Activated CD4-positive, alpha-beta memory T cell treated with anti-CD3 and anti-CD28 coated beads for 36 hours (primary cell): Measurements from ENCODE around the gene NAA60. TPM values are rescaled to one million over a fixed set of nuclear protein-coding genes. Genes with fewer than 3 reads are reported as not detected.
A peak's percentile ranks its signal among the peaks of the same experiment; 100 is the strongest.

Experiments used
- CTCF ChIA-PET: fragments of 350-600 bp; sonication (Branson Sonifier 250); formaldehyde crosslinking; loops from one replicate; lab custom pipeline; 2021; ENCODE audit warnings: antibody characterized with exemption, inconsistent platforms; lab: Charles Lee
- POLR2A ChIA-PET: fragments of 350-600 bp; sonication (Branson Sonifier 250); formaldehyde crosslinking; loops from one replicate; lab custom pipeline; 2021; ENCODE audit warnings: antibody characterized with exemption; lab: Charles Lee
- DNase-seq: peaks from one replicate; pipeline ENCODE4 v3.0.0-alpha.2; 2020
- H3K27ac Mint-ChIP-seq: one replicate; pipeline ENCODE4 v1.8.0; 2021; ENCODE audit warnings: mixed read lengths
- H3K27me3 Mint-ChIP-seq: one replicate; pipeline ENCODE4 v1.8.0; 2021; ENCODE audit warnings: mixed read lengths
- H3K36me3 Mint-ChIP-seq: one replicate; pipeline ENCODE4 v1.8.0; 2021; ENCODE audit warnings: mixed read lengths
- H3K4me1 Mint-ChIP-seq: one replicate; pipeline ENCODE4 v1.8.0; 2021; ENCODE audit warnings: low read depth, mixed read lengths
- H3K4me3 Mint-ChIP-seq: one replicate; pipeline ENCODE4 v1.8.0; 2021; ENCODE audit warnings: mild to moderate bottlenecking, mixed read lengths
- H3K9me3 Mint-ChIP-seq: one replicate; pipeline ENCODE4 v1.8.0; 2021; ENCODE audit warnings: mixed read lengths
- intact Hi-C: fragments of 100-400 bp; cut with micrococcal nuclease; formaldehyde crosslinking; loops from one replicate; pipeline ENCODE4 v1.15.1; 2023
- total RNA-seq, 2 experiments: library from RNA; stranded (reverse); gene quantifications; one replicate each; pipeline ENCODE4 v1.2.3, GENCODE V29; 2021

Gene NAA60
- total RNA-seq, 2 experiments from 2014 or later, result 26.9 to 34.1 TPM

- POLR2A ChIA-PET, result no interaction called here
- DNase-seq, result peak; percentile 75
- Mint-ChIP-seq H3K36me3 (peaks cover 21% of the 10 kb centered on the region), H3K27me3 (no peaks in the 10 kb centered on the region), H3K4me1 (peaks cover 62% of the 10 kb centered on the region), H3K4me3 (peak overlapping the region; percentile 65), H3K9me3 (no peaks in the 10 kb centered on the region), H3K27ac (peak overlapping the region; percentile 84)
- CTCF ChIA-PET, result interaction anchor here (1.8 kb wide), 1 partner anchor 374 kb away, joined by 4 read pairs; no protein-coding TSS in a partner anchor
- intact Hi-C loops, result loop anchor here (5.0 to 10.0 kb wide), 3 partner anchors 71 to 351 kb away; partner anchors contain the start of genes NLRC3 and OR1F1
Measured at GRCh38 chr16:3503523-3503922, 60.0 kb downstream of the NAA60 start.

GRCh38 chr16:3508736-3509135, 65.3 kb downstream of the NAA60 start:
- no peaks in the 10 kb centered on the region for H3K9me3 Mint-ChIP-seq
- POLR2A ChIA-PET, result no interaction called here
- DNase-seq, result peak; percentile 39
- H3K27ac Mint-ChIP-seq, result peak overlapping the region; percentile 86
- CTCF ChIA-PET, result interaction anchor here (0.5 to 1.4 kb wide), 2 partner anchors 239 to 380 kb away, joined by 3 read pairs; no protein-coding TSS in a partner anchor
- H3K4me3 Mint-ChIP-seq, result no peak overlapping the region
- H3K4me1 Mint-ChIP-seq, result peaks cover 61% of the 10 kb centered on the region
- H3K36me3 Mint-ChIP-seq, result peaks cover 43% of the 10 kb centered on the region
- no peaks in the 10 kb centered on the region for H3K27me3 Mint-ChIP-seq
- intact Hi-C loops, result loop anchor here (10.0 kb wide), 1 partner anchor 66 kb away; the partner anchor contains the start of gene NLRC3

GRCh38 chr16:3509470-3509928, 66.0 kb downstream of the NAA60 start:
- intact Hi-C loops, result loop anchor here (10.0 kb wide), 1 partner anchor 65 kb away; the partner anchor contains the start of gene NLRC3
- Mint-ChIP-seq H3K27ac (peak overlapping the region; percentile 86), H3K4me3 (no peak overlapping the region), H3K4me1 (peaks cover 58% of the 10 kb centered on the region), H3K27me3 (no peaks in the 10 kb centered on the region), H3K36me3 (peaks cover 46% of the 10 kb centered on the region), H3K9me3 (no peaks in the 10 kb centered on the region)
- POLR2A ChIA-PET, result interaction anchor here (0.6 to 1.2 kb wide), 3 partner anchors 53 to 369 kb away, joined by 3 to 4 read pairs (median 3); no protein-coding TSS in a partner anchor
- CTCF ChIA-PET, result interaction anchor here (0.6 to 1.2 kb wide), 3 partner anchors 17 to 76 kb away, joined by 3 read pairs; no protein-coding TSS in a partner anchor
- DNase-seq, result peak; percentile 91

- intact Hi-C loops, result no loop called here
- no peak overlapping the region for H3K4me3 Mint-ChIP-seq
- no peak for DNase-seq
- no peaks in the 10 kb centered on the region for H3K9me3 Mint-ChIP-seq
- H3K36me3 Mint-ChIP-seq, result peaks cover 40% of the 10 kb centered on the region
- peaks cover 51% of the 10 kb centered on the region for H3K4me1 Mint-ChIP-seq
- no peaks in the 10 kb centered on the region for H3K27me3 Mint-ChIP-seq
- CTCF ChIA-PET, result interaction anchor here (1.2 kb wide), 1 partner anchor 16 kb away, joined by 3 read pairs; no protein-coding TSS in a partner anchor
- H3K27ac Mint-ChIP-seq, result peak overlapping the region; percentile 41
- POLR2A ChIA-PET, result interaction anchor here (1.2 kb wide), 1 partner anchor 368 kb away, joined by 4 read pairs; no protein-coding TSS in a partner anchor
Measured at GRCh38 chr16:3510416-3510815, 66.9 kb downstream of the NAA60 start.

- no peaks in the 10 kb centered on the region for H3K9me3 Mint-ChIP-seq
- intact Hi-C loops, result no loop called here
- ChIA-PET CTCF (no interaction called here), POLR2A (no interaction called here)
- peak overlapping the region; percentile 41 for H3K27ac Mint-ChIP-seq
- DNase-seq, result peak; percentile 7
- no peak overlapping the region for H3K4me3 Mint-ChIP-seq
- peaks cover 45% of the 10 kb centered on the region for H3K4me1 Mint-ChIP-seq
- H3K27me3 Mint-ChIP-seq, result no peaks in the 10 kb centered on the region
- H3K36me3 Mint-ChIP-seq, result peaks cover 38% of the 10 kb centered on the region
Measured at GRCh38 chr16:3511286-3512180, 68.1 kb downstream of the NAA60 start.

- peaks cover 33% of the 10 kb centered on the region for H3K4me1 Mint-ChIP-seq
- no peaks in the 10 kb centered on the region for H3K27me3 Mint-ChIP-seq
- CTCF ChIA-PET, result interaction anchor here (0.8 to 1.1 kb wide), 2 partner anchors 13 to 148 kb away, joined by 3 to 4 read pairs; no protein-coding TSS in a partner anchor
- POLR2A ChIA-PET, result interaction anchor here (1.8 kb wide), 1 partner anchor 13 kb away, joined by 3 read pairs; the partner anchor contains the start of gene CLUAP1
- H3K9me3 Mint-ChIP-seq, result no peaks in the 10 kb centered on the region
- intact Hi-C loops, result no loop called here
- H3K36me3 Mint-ChIP-seq, result peaks cover 28% of the 10 kb centered on the region
- peak; percentile 20 for DNase-seq
- H3K4me3 Mint-ChIP-seq, result no peak overlapping the region
- H3K27ac Mint-ChIP-seq, result peak overlapping the region; percentile 57
Measured at GRCh38 chr16:3513892-3514583, 70.6 kb downstream of the NAA60 start.

GRCh38 chr16:3514621-3515020, 71.1 kb downstream of the NAA60 start:
- peak overlapping the region; percentile 13 for H3K27ac Mint-ChIP-seq
- DNase-seq, result no peak
- H3K27me3 Mint-ChIP-seq, result no peaks in the 10 kb centered on the region
- ChIA-PET CTCF (interaction anchor here (0.8 to 1.1 kb wide), 2 partner anchors 13 to 148 kb away, joined by 3 to 4 read pairs; no protein-coding TSS in a partner anchor), POLR2A (interaction anchor here (1.8 kb wide), 1 partner anchor 14 kb away, joined by 3 read pairs; the partner anchor contains the start of gene CLUAP1)
- intact Hi-C loops, result no loop called here
- peaks cover 28% of the 10 kb centered on the region for H3K4me1 Mint-ChIP-seq
- H3K9me3 Mint-ChIP-seq, result no peaks in the 10 kb centered on the region
- H3K36me3 Mint-ChIP-seq, result peaks cover 29% of the 10 kb centered on the region
- H3K4me3 Mint-ChIP-seq, result no peak overlapping the region

- DNase-seq, result no peak
- Mint-ChIP-seq H3K36me3 (peaks cover 29% of the 10 kb centered on the region), H3K4me1 (peaks cover 15% of the 10 kb centered on the region), H3K27ac (no peak overlapping the region), H3K9me3 (no peaks in the 10 kb centered on the region), H3K27me3 (no peaks in the 10 kb centered on the region), H3K4me3 (no peak overlapping the region)
- POLR2A ChIA-PET, result no interaction called here
- CTCF ChIA-PET, result interaction anchor here (0.6 kb wide), 1 partner anchor 10 kb away, joined by 4 read pairs; no protein-coding TSS in a partner anchor
- intact Hi-C loops, result no loop called here
Measured at GRCh38 chr16:3515897-3516296, 72.4 kb downstream of the NAA60 start.

GRCh38 chr16:3518292-3518985, 75.0 kb downstream of the NAA60 start:
- POLR2A ChIA-PET, result no interaction called here
- Mint-ChIP-seq H3K4me3 (no peak overlapping the region), H3K4me1 (peaks cover 7% of the 10 kb centered on the region), H3K27me3 (no peaks in the 10 kb centered on the region), H3K27ac (no peak overlapping the region), H3K9me3 (no peaks in the 10 kb centered on the region), H3K36me3 (peaks cover 30% of the 10 kb centered on the region)
- CTCF ChIA-PET, result no interaction called here
- intact Hi-C loops, result no loop called here
- DNase-seq, result no peak

GRCh38 chr16:3518986-3519348, 75.5 kb downstream of the NAA60 start:
- intact Hi-C loops, result no loop called here
- Mint-ChIP-seq H3K4me1 (peaks cover 2% of the 10 kb centered on the region), H3K27ac (no peak overlapping the region), H3K4me3 (no peak overlapping the region), H3K9me3 (no peaks in the 10 kb centered on the region), H3K27me3 (no peaks in the 10 kb centered on the region), H3K36me3 (peaks cover 26% of the 10 kb centered on the region)
- ChIA-PET CTCF (no interaction called here), POLR2A (no interaction called here)
- DNase-seq, result no peak

GRCh38 chr16:3519581-3519980, 76.1 kb downstream of the NAA60 start:
- no peak overlapping the region for H3K4me3 Mint-ChIP-seq
- no peaks in the 10 kb centered on the region for H3K27me3 Mint-ChIP-seq
- peaks cover 24% of the 10 kb centered on the region for H3K36me3 Mint-ChIP-seq
- H3K4me1 Mint-ChIP-seq, result no peaks in the 10 kb centered on the region
- DNase-seq, result no peak
- intact Hi-C loops, result no loop called here
- CTCF ChIA-PET, result no interaction called here
- no peak overlapping the region for H3K27ac Mint-ChIP-seq
- H3K9me3 Mint-ChIP-seq, result no peaks in the 10 kb centered on the region
- POLR2A ChIA-PET, result interaction anchor here (0.8 kb wide), 1 partner anchor 28 kb away, joined by 3 read pairs; no protein-coding TSS in a partner anchor
